T-helper 2 cell treated with Interferon-gamma antibody and Interleukin-4, amounts not matched to agents 5 μg/mL and 100 μg/mL, for 36 hours (primary cell): Measurements from ENCODE around the gene PLEKHN1.
A peak's percentile ranks its signal among the peaks of the same experiment; 100 is the strongest.

Source experiments
- DNase-seq: peaks from one replicate; pipeline ENCODE4 v3.0.0; 2021; ENCODE audit warnings: low spot score
- H3K27ac Mint-ChIP-seq: one replicate; pipeline ENCODE4 v1.8.0; 2021; ENCODE audit warnings: mild to moderate bottlenecking, mixed read lengths
- H3K27me3 Mint-ChIP-seq: one replicate; pipeline ENCODE4 v1.8.0; 2021; ENCODE audit warnings: low read depth, mixed read lengths
- H3K36me3 Mint-ChIP-seq: one replicate; pipeline ENCODE4 v1.8.0; 2021; ENCODE audit warnings: low read depth, mixed read lengths
- H3K4me1 Mint-ChIP-seq: one replicate; pipeline ENCODE4 v1.8.0; 2021; ENCODE audit warnings: low read depth, mixed read lengths
- H3K4me3 Mint-ChIP-seq: one replicate; pipeline ENCODE4 v1.8.0; 2022; ENCODE audit warnings: mild to moderate bottlenecking, moderate library complexity, mixed read lengths
- H3K9me3 Mint-ChIP-seq: one replicate; pipeline ENCODE4 v1.8.0; 2021; ENCODE audit warnings: mixed read lengths

The PLEKHN1 gene

GRCh38 chr1:966135-966703 is at the start of gene PLEKHN1:
TSS of gene PLEKHN1 (plus strand) at chr1:966482. CDS start at chr1:966532, 50 bp downstream.
- no peak for DNase-seq
- Mint-ChIP-seq H3K27me3 (peaks cover 3% of the 10 kb centered on the region), H3K4me1 (no peaks in the 10 kb centered on the region)

DNA sequence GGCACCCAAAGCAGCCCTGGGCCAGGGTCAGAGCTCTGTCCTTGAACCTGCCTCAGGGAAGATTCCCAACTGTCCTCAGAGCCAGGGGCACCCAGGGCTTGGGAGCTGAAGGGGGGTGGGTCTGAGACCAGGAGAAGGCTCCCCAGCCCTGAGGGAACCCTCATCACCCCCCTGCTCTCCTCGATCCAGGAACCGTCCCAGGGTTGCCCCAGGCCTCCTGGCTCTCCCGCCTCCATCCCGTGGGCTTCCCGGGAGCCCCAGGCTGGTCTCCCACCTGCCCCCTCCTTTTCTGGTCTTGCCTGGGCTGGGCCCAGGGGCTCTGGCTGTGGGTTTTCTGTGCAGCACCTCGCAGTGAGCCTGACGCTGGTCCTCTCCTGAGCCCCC is 49.2 kb upstream of the PLEKHN1 start:
- Mint-ChIP-seq H3K27me3 (peaks cover 29% of the 10 kb centered on the region), H3K27ac (no peak overlapping the region), H3K4me3 (no peak overlapping the region), H3K9me3 (no peaks in the 10 kb centered on the region), H3K4me1 (no peaks in the 10 kb centered on the region), H3K36me3 (no peaks in the 10 kb centered on the region)
- DNase-seq: no peak

More at GRCh38 chr1:966135-966703, at the start of gene PLEKHN1:
- peak within 1 kb of the TSS; percentile 63 for H3K27ac Mint-ChIP-seq
- H3K9me3 Mint-ChIP-seq: no peaks in the 10 kb centered on the region
- H3K36me3 Mint-ChIP-seq: peaks cover 4% of the 10 kb centered on the region
- peak within 1 kb of the TSS; percentile 83 for H3K4me3 Mint-ChIP-seq

DNA sequence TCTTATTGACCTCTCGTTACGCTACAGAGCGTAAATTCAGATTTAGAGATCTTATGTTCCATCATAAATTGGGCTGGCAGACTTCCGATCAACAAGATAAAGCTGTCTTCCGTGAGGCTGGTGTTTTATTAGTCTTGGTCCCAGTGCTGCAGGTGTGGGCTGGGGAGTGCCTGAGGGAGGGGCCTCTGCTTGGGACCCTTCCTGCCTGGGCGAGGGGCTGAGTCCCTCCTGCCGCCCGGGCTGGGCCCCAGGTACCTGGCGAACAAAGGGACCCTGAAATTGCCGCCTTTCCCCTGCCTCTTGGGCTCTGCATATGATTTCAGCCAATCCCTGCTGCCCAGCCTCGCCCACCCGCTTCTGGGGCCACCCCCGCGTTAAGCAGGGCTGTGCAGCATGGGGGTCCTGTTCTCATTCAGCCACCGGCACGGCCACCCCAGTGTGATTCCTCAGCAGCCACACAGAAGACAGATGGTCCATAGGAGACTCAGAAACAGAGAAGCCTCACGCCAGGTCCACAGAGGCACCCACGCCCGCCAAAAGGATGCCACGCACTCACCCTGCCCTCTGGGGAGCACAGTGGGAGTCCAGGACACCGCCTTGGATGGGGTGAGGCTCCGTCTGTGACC is 48.7 kb upstream of the PLEKHN1 start:
- Mint-ChIP-seq H3K27me3 (peaks cover 31% of the 10 kb centered on the region), H3K27ac (no peak overlapping the region), H3K4me1 (no peaks in the 10 kb centered on the region), H3K4me3 (no peak overlapping the region), H3K9me3 (no peaks in the 10 kb centered on the region), H3K36me3 (no peaks in the 10 kb centered on the region)
- no peak for DNase-seq

DNA sequence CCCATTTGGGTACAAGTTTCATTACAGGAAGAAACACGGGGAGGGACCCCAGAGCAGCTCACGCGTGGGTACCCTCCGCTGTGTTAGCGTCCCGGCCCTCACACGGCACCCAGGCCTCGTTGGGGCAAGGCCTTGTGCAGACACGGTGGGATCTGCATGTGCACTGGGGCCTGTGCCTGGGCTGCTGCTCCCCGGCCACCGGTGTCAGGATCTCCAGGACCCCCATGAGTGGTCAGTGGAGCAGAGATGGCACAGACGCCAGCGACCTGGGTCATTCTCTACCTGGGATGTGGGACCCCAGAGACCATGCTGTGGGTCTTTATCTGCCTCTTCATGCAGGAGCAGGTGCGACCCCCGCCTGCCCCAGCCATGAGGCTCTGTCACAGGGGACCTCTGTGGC is 47.9 kb upstream of the PLEKHN1 start:
- no peak for DNase-seq
- Mint-ChIP-seq H3K27me3 (peaks cover 35% of the 10 kb centered on the region), H3K36me3 (no peaks in the 10 kb centered on the region), H3K4me1 (peaks cover 1% of the 10 kb centered on the region), H3K27ac (no peak overlapping the region), H3K9me3 (no peaks in the 10 kb centered on the region), H3K4me3 (no peak overlapping the region)

- DNase-seq: no peak
- no peaks in the 10 kb centered on the region for H3K9me3 Mint-ChIP-seq
- H3K27ac Mint-ChIP-seq: no peak overlapping the region
- peaks cover 2% of the 10 kb centered on the region for H3K4me1 Mint-ChIP-seq
- peaks cover 37% of the 10 kb centered on the region for H3K27me3 Mint-ChIP-seq
- no peak overlapping the region for H3K4me3 Mint-ChIP-seq
- H3K36me3 Mint-ChIP-seq: no peaks in the 10 kb centered on the region
These were observed 47.4 kb upstream of the PLEKHN1 start for GRCh38 chr1:918843-919242.

GRCh38 chr1:919271-919872 is 46.9 kb upstream of the PLEKHN1 start:
- Mint-ChIP-seq H3K27ac (no peak overlapping the region), H3K4me1 (peaks cover 2% of the 10 kb centered on the region), H3K36me3 (no peaks in the 10 kb centered on the region), H3K27me3 (peaks cover 37% of the 10 kb centered on the region), H3K4me3 (no peak overlapping the region), H3K9me3 (no peaks in the 10 kb centered on the region)
- no peak for DNase-seq

GRCh38 chr1:920010-920409 is 46.3 kb upstream of the PLEKHN1 start:
- DNase-seq: no peak
- no peaks in the 10 kb centered on the region for H3K9me3 Mint-ChIP-seq
- H3K27ac Mint-ChIP-seq: no peak overlapping the region
- H3K27me3 Mint-ChIP-seq: peaks cover 36% of the 10 kb centered on the region
- no peak overlapping the region for H3K4me3 Mint-ChIP-seq
- peaks cover 2% of the 10 kb centered on the region for H3K4me1 Mint-ChIP-seq
- no peaks in the 10 kb centered on the region for H3K36me3 Mint-ChIP-seq

GRCh38 chr1:920521-920920 is 45.8 kb upstream of the PLEKHN1 start:
- H3K27me3 Mint-ChIP-seq: peaks cover 34% of the 10 kb centered on the region
- no peak for DNase-seq
- H3K9me3 Mint-ChIP-seq: no peaks in the 10 kb centered on the region
- no peak overlapping the region for H3K4me3 Mint-ChIP-seq
- H3K36me3 Mint-ChIP-seq: no peaks in the 10 kb centered on the region
- H3K27ac Mint-ChIP-seq: no peak overlapping the region
- H3K4me1 Mint-ChIP-seq: peaks cover 2% of the 10 kb centered on the region

GRCh38 chr1:921011-921837 is 45.1 kb upstream of the PLEKHN1 start:
- DNase-seq: no peak
- Mint-ChIP-seq H3K27me3 (peaks cover 40% of the 10 kb centered on the region), H3K27ac (no peak overlapping the region), H3K9me3 (no peaks in the 10 kb centered on the region), H3K4me3 (no peak overlapping the region), H3K36me3 (no peaks in the 10 kb centered on the region), H3K4me1 (peaks cover 2% of the 10 kb centered on the region)

- Mint-ChIP-seq H3K27me3 (peaks cover 57% of the 10 kb centered on the region), H3K36me3 (no peaks in the 10 kb centered on the region), H3K4me1 (peaks cover 2% of the 10 kb centered on the region), H3K9me3 (no peaks in the 10 kb centered on the region), H3K4me3 (peak within 1 kb of the TSS; percentile 62), H3K27ac (no peak within 1 kb of the TSS)
- peak; percentile 41 for DNase-seq
These were observed 42.9 kb upstream of the PLEKHN1 start, which contains the start of gene SAMD11 for GRCh38 chr1:923131-923990. TSS of gene SAMD11 (plus strand) at chr1:923923. CDS start at chr1:924432, 509 bp downstream.

- DNase-seq: no peak
- Mint-ChIP-seq H3K36me3 (no peaks in the 10 kb centered on the region), H3K4me3 (no peak overlapping the region), H3K27me3 (peaks cover 55% of the 10 kb centered on the region), H3K27ac (no peak overlapping the region), H3K9me3 (no peaks in the 10 kb centered on the region), H3K4me1 (peaks cover 2% of the 10 kb centered on the region)
These were observed 42.2 kb upstream of the PLEKHN1 start for GRCh38 chr1:923991-924655.

DNA sequence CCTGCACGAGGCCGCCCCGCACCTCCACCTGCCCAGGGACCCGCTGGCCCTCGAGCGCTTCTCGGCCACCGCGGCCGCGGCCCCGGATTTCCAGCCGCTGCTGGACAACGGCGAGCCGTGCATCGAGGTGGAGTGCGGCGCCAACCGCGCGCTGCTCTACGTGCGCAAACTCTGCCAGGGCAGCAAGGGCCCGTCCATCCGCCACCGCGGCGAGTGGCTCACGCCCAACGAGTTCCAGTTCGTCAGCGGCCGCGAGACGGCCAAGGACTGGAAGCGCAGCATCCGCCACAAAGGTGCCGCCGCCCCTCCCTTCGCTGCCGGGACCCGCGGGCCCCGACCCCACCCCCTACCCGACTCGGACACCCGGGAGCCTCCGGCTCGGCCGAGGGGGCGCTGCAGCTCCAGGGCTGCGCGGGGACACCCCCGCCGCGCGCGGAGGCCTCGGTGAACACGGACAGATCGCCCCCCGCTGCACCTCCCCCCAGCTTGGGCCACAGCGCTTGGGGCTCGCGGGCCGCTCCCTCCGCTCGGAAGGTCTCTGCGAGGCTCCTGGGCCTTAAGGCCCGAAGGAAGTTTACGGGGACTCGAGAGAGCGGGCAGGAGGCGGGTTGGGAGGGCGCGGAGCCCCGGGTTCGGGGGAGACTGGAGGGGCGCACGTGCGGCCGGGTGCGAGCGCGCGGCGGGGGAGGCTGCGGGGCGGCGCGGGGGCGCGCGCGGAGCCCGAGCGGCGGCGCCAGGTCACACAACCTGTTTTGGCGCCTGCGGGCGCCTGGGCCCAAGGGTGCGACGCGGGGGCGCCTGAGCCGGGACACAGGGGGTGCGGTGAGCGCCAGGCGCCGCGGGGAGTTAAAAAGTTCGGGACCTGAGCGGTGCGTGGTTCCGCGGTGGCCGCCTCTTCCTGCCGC is 41.4 kb upstream of the PLEKHN1 start:
- no peak for DNase-seq
- H3K4me1 Mint-ChIP-seq: peaks cover 2% of the 10 kb centered on the region
- H3K27me3 Mint-ChIP-seq: peaks cover 58% of the 10 kb centered on the region

More for the DNA sequence above, 41.4 kb upstream of the PLEKHN1 start:
- Mint-ChIP-seq H3K9me3 (no peaks in the 10 kb centered on the region), H3K4me3 (no peak overlapping the region), H3K27ac (no peak overlapping the region), H3K36me3 (no peaks in the 10 kb centered on the region)
